Measurements from ENCODE around the gene EXT2.

- TF ChIP-seq MXI1 (conservative IDR thresholded peaks at IDR 0.05; ENCODE audit: poor library complexity, severe bottlenecking) (no peak), TAF1 (IDR thresholded peaks at IDR 0.05; ENCODE audit: low read depth) (no peak), RAD21 (conservative IDR thresholded peaks at IDR 0.05) (no peak)
- TF ChIP-seq, protein P1, sequence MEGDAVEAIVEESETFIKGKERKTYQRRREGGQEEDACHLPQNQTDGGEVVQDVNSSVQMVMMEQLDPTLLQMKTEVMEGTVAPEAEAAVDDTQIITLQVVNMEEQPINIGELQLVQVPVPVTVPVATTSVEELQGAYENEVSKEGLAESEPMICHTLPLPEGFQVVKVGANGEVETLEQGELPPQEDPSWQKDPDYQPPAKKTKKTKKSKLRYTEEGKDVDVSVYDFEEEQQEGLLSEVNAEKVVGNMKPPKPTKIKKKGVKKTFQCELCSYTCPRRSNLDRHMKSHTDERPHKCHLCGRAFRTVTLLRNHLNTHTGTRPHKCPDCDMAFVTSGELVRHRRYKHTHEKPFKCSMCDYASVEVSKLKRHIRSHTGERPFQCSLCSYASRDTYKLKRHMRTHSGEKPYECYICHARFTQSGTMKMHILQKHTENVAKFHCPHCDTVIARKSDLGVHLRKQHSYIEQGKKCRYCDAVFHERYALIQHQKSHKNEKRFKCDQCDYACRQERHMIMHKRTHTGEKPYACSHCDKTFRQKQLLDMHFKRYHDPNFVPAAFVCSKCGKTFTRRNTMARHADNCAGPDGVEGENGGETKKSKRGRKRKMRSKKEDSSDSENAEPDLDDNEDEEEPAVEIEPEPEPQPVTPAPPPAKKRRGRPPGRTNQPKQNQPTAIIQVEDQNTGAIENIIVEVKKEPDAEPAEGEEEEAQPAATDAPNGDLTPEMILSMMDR (IDR thresholded peaks at IDR 0.05; ENCODE audit: poor library complexity, severe bottlenecking) = no peak
Measured at GRCh38 chr11:44078794-44079193, 16.7 kb upstream of the EXT2 start.

Data from neural cell (in vitro differentiated cells).